K562 (cell line): Measurements from ENCODE around the gene SLC6A8. TPM values are rescaled to one million over a fixed set of nuclear protein-coding genes. Genes with fewer than 3 reads are reported as not detected.

Source experiments
- ARID1B ChIP-seq: fragments of 450-650 bp; IDR thresholded peaks from 2 replicates; pipeline ENCODE4 v1.6.1; 2016; ENCODE audit warnings: antibody characterized with exemption, mild to moderate bottlenecking, inconsistent platforms
- CHD2 ChIP-seq: IDR thresholded peaks from 2 replicates; pipeline ENCODE4 v1.6.1; 2011; ENCODE audit warnings: low read depth, low read length
- CTCFL ChIP-seq: IDR thresholded peaks from 2 replicates; pipeline ENCODE4 v1.6.1; 2011; ENCODE audit warnings: borderline replicate concordance, low read depth, mild to moderate bottlenecking, moderate library complexity, low read length; ENCODE audit not compliant: insufficient read depth, poor library complexity, severe bottlenecking
- E2F5 ChIP-seq: sonication (generic); formaldehyde crosslinking; IDR thresholded peaks from 2 replicates; pipeline ENCODE4 v1.8.0; 2022; ENCODE audit warnings: mild to moderate bottlenecking, missing genetic modification reagents
- E4F1 ChIP-seq: fragments of 250-450 bp; sonication (Bioruptor Pico); IDR thresholded peaks from 2 replicates; pipeline ENCODE4 v1.5.0; 2021; ENCODE audit warnings: mild to moderate bottlenecking, borderline replicate concordance
- FOXP1 ChIP-seq: sonication (generic); formaldehyde crosslinking; IDR thresholded peaks from 2 replicates; pipeline ENCODE4 v1.8.0; 2022; ENCODE audit warnings: mild to moderate bottlenecking, missing genetic modification reagents
- MNT ChIP-seq, 2 experiments: fragments of 450-650 bp; conservative IDR thresholded peaks; 2 replicates each; pipeline ENCODE4 v1.6.1; 2017; ENCODE audit warnings: mild to moderate bottlenecking in 2 of 2, moderate library complexity in 2 of 2
- MXD1 ChIP-seq: fragments of 250-450 bp; sonication (Bioruptor Pico); IDR thresholded peaks from 2 replicates; pipeline ENCODE4 v1.8.0; 2021; ENCODE audit warnings: borderline replicate concordance, mild to moderate bottlenecking, moderate library complexity; ENCODE audit not compliant: poor library complexity, severe bottlenecking
- NCOA4 ChIP-seq: fragments of 450-650 bp; IDR thresholded peaks from 2 replicates; pipeline ENCODE4 v1.6.1; 2018; ENCODE audit warnings: mild to moderate bottlenecking; ENCODE audit not compliant: partially characterized antibody
- SIN3A ChIP-seq, 2 experiments: fragments of 150-350 bp in 1 of 2; IDR thresholded peaks; 2 replicates each; pipeline ENCODE4 v1.6.1; 2011 to 2016; ENCODE audit warnings: borderline replicate concordance in 2 of 2, low read depth in 2 of 2, low read length in 2 of 2, mild to moderate bottlenecking in 2 of 2, moderate library complexity in 2 of 2; ENCODE audit not compliant: control insufficient read depth in 1 of 2
- SNAPC5 ChIP-seq: fragments of 250-450 bp; sonication (Bioruptor Pico); IDR thresholded peaks from 2 replicates; pipeline ENCODE4 v1.8.0; 2021; ENCODE audit warnings: moderate library complexity, mild to moderate bottlenecking, inconsistent platforms
- VEZF1 ChIP-seq: fragments of 200-800 bp; sonication (Bioruptor generic); IDR thresholded peaks from 2 replicates; pipeline ENCODE4 v1.6.1; 2017; ENCODE audit warnings: missing genetic modification characterization, missing compliant biosample characterization
- ZFP1 ChIP-seq: fragments of 450-650 bp; formaldehyde crosslinking; IDR thresholded peaks from 2 replicates; pipeline ENCODE4 v1.4.0; 2020; ENCODE audit warnings: mild to moderate bottlenecking, mixed read lengths
- ZNF780A ChIP-seq: fragments of 250-450 bp; sonication (Bioruptor Pico); IDR thresholded peaks from 2 replicates; pipeline ENCODE4 v1.5.0; 2021; ENCODE audit warnings: mild to moderate bottlenecking
- polyA plus RNA-seq, 8 experiments: library from polyadenylated mRNA; depleted of rRNA in 4 of 8; stranded (reverse) in 5 of 8; unstranded in 3 of 8; fragments of >200 nt; fragmentation: Nextera tagmentation in 2 of 8; fragmentation: Illumina TruSeq in 1 of 8; extraction: Ambion mirVana in 2 of 8; extraction: Trizol in 1 of 8; gene quantifications; 2 replicates each; pipeline versions ENCODE4 v1.2.1 to v1.2.3, GENCODE V29; 2011 to 2014; ENCODE audit warnings: inconsistent platforms in 1 of 8, missing spikeins in 1 of 8
- total RNA-seq, 7 experiments: library from RNA; depleted of rRNA in 6 of 7; stranded (reverse); fragments of >200 nt in 6 of 7; fragmentation: Illumina TruSeq in 2 of 7; extraction: Trizol in 2 of 7; gene quantifications; 2 replicates each; pipeline versions ENCODE4 v1.2.1 to v1.2.3, GENCODE V29; 2011 to 2021; ENCODE audit warnings: low replicate concordance in 1 of 7

Gene SLC6A8
- total and polyA plus RNA-seq, 9 of the 15 experiments (the other 6 are each of a cell fraction or from before 2014, with no cell fraction given) = 0.68 to 144 (median 34.3) TPM

- TF ChIP-seq MXD1 (CRISPR knock-in tag) (no peak), E4F1 (CRISPR knock-in tag) (no peak), CHD2 (peak; percentile 84), SNAPC5 (no peak), ZNF780A (CRISPR knock-in tag) (no peak), SIN3A (IDR thresholded peaks at IDR 0.05; ENCODE audit: borderline replicate concordance in 2 of 2, control insufficient read depth in 1 of 2, low read depth in 2 of 2, low read length in 2 of 2) (peak in 1 of 2 experiments; percentile 81; a peak in 1 of 4 replicates), NCOA4 (no peak), FOXP1 (CRISPR knock-in tag) (no peak), E2F5 (CRISPR knock-in tag) (no peak), ZFP1 (no peak), CTCFL (no peak), MNT (conservative IDR thresholded peaks at IDR 0.05) (peak; percentile 34 to 53; a peak in 3 of 4 replicates), VEZF1 (CRISPR knock-in tag) (peak; percentile 94), ARID1B (no peak)
These were observed 36.7 kb downstream of the SLC6A8 start, which contains the start of the genes ABCD1 and BCAP31 (continued) for GRCh38 chrX:153724252-153725038.
